K562 (cell line): ENCODE measurements around the gene ENOX2.

ENCODE experiments used
- EZH2 ChIP-seq: IDR thresholded peaks from 2 replicates; pipeline ENCODE4 v1.6.1; 2012; ENCODE audit warnings: low read depth, mild to moderate bottlenecking, inconsistent platforms, low read length, borderline replicate concordance
- FOXM1 ChIP-seq, 2 experiments: fragments of 450-650 bp in 1 of 2; sonication (generic) in 1 of 2; formaldehyde crosslinking in 1 of 2; IDR thresholded peaks; 2 replicates each; pipeline versions ENCODE4 v1.6.1 to v1.9.0; 2017 to 2022; ENCODE audit warnings: low read depth in 2 of 2, mild to moderate bottlenecking in 2 of 2, missing genetic modification reagents in 1 of 2, moderate library complexity in 1 of 2
- MAZ ChIP-seq, 2 experiments: fragments of 450-650 bp in 1 of 2; sonication (generic) in 1 of 2; formaldehyde crosslinking; IDR thresholded peaks in 1 of 2; conservative IDR thresholded peaks in 1 of 2; 2 replicates each; pipeline versions ENCODE4 v1.4.0 to v1.5.0; 2020; ENCODE audit warnings: mild to moderate bottlenecking in 1 of 2, missing genetic modification reagents in 1 of 2
- MTF1 ChIP-seq: fragments of 250-450 bp; sonication (Bioruptor Pico); IDR thresholded peaks from 2 replicates; pipeline ENCODE4 v1.9.0; 2021; ENCODE audit warnings: moderate library complexity, mild to moderate bottlenecking, inconsistent platforms, borderline replicate concordance
- POLR2AphosphoS5 ChIP-seq: IDR thresholded peaks from 2 replicates; pipeline ENCODE4 v1.6.1; 2011; ENCODE audit warnings: mild to moderate bottlenecking, low read depth, low read length, moderate library complexity; ENCODE audit not compliant: control insufficient read depth, insufficient read depth
- RAD21 ChIP-seq, 2 experiments: fragments of 250-450 bp in 1 of 2; fragments of 450-650 bp in 1 of 2; sonication (Bioruptor Pico) in 1 of 2; formaldehyde crosslinking in 1 of 2; IDR thresholded peaks in 1 of 2; conservative IDR thresholded peaks in 1 of 2; 2 replicates each; pipeline versions ENCODE4 v1.4.0 to v1.8.0; 2020 to 2022; ENCODE audit warnings: mild to moderate bottlenecking in 2 of 2, moderate library complexity in 1 of 2
- SAP30 ChIP-seq: fragments of 200-600 bp; sonication (generic); IDR thresholded peaks from 2 replicates; pipeline ENCODE4 v1.6.1; 2012; ENCODE audit warnings: borderline replicate concordance, low read depth, mild to moderate bottlenecking, moderate library complexity, low read length, control low read depth, inconsistent platforms; ENCODE audit not compliant: insufficient read depth, poor library complexity, severe bottlenecking
- SP1 ChIP-seq: sonication (generic); formaldehyde crosslinking; IDR thresholded peaks from 2 replicates; pipeline ENCODE4 v1.8.1; 2022; ENCODE audit warnings: mild to moderate bottlenecking, missing genetic modification reagents
- SREBF2 ChIP-seq: sonication (generic); formaldehyde crosslinking; IDR thresholded peaks from 2 replicates; pipeline ENCODE4 v1.4.0; 2020; ENCODE audit warnings: mild to moderate bottlenecking, missing genetic modification reagents
- ZBTB1 ChIP-seq: sonication (generic); formaldehyde crosslinking; IDR thresholded peaks from 2 replicates; pipeline ENCODE4 v1.8.1; 2023; ENCODE audit warnings: missing genetic modification reagents, low read depth, mild to moderate bottlenecking, borderline replicate concordance

- TF ChIP-seq SAP30 (no peak), FOXM1 (IDR thresholded peaks at IDR 0.05; ENCODE audit: low read depth) (no peak), FOXM1 (CRISPR knock-in tag; IDR thresholded peaks at IDR 0.05; ENCODE audit: low read depth) (no peak), SREBF2 (CRISPR knock-in tag) (no peak), SP1 (no peak), ZBTB1 (CRISPR knock-in tag) (no peak), MAZ (CRISPR knock-in tag; conservative IDR thresholded peaks at IDR 0.05 in 1 of 2, IDR thresholded peaks at IDR 0.05 in 1 of 2) (no peak), RAD21 (CRISPR knock-in tag; conservative IDR thresholded peaks at IDR 0.05 in 1 of 2, IDR thresholded peaks at IDR 0.05 in 1 of 2) (no peak), MTF1 (CRISPR knock-in tag) (no peak), EZH2 (no peak), POLR2AphosphoS5 (no peak)
These were observed 186.7 kb downstream of the ENOX2 start for GRCh38 chrX:130716346-130716745.
